Heart left ventricle (tissue), 16 donors: ENCODE results near the gene EVX1. TPM values are rescaled to one million over a fixed set of nuclear protein-coding genes. Genes with fewer than 3 reads are reported as not detected.

Experiments
- ATAC-seq, 4 donors: fragments of 200-7000 bp; cut with Tn5 transposase; one replicate each; pipeline ENCODE4 v1.9.1; 2020 to 2022; ENCODE audit warnings: moderate library complexity in 4 of 4, mild to moderate bottlenecking in 3 of 4, moderate number of reproducible peaks in 1 of 4
- DNase-seq, 5 donors: peaks; one replicate each; pipeline ENCODE4 v3.0.0-alpha.2; 2020
- H3K27ac ChIP-seq, 12 donors: fragments of 200-600 bp; sonication (generic) in 4 of 12; one replicate each; pipeline versions ENCODE4 v1.5.0 to v1.8.0; 2016 to 2022; ENCODE audit warnings: mild to moderate bottlenecking in 2 of 12
- H3K27me3 ChIP-seq, 9 donors: fragments of 200-600 bp; sonication (generic) in 2 of 9; one replicate each; pipeline versions ENCODE4 v1.5.1 to v1.8.0; 2016 to 2022; ENCODE audit warnings: mild to moderate bottlenecking in 3 of 9
- H3K36me3 ChIP-seq, 9 donors: fragments of 200-600 bp; sonication (generic) in 2 of 9; one replicate each; pipeline versions ENCODE4 v1.5.0 to v1.8.0; 2018 to 2022; ENCODE audit warnings: mild to moderate bottlenecking in 2 of 9
- H3K4me1 ChIP-seq, 12 donors: fragments of 200-600 bp; sonication (generic) in 4 of 12; one replicate each; pipeline versions ENCODE4 v1.5.0 to v1.8.0; 2016 to 2022; ENCODE audit warnings: mild to moderate bottlenecking in 3 of 12
- H3K4me3 ChIP-seq, 12 donors: fragments of 200-600 bp; sonication (generic) in 4 of 12; one replicate each; pipeline versions ENCODE4 v1.5.0 to v1.8.0; 2017 to 2022; ENCODE audit warnings: mild to moderate bottlenecking in 9 of 12, moderate library complexity in 4 of 12
- H3K9me3 ChIP-seq, 12 donors: fragments of 200-600 bp; sonication (generic) in 4 of 12; one replicate each; pipeline versions ENCODE4 v1.5.0 to v1.8.0; 2016 to 2022; ENCODE audit warnings: mild to moderate bottlenecking in 1 of 12
- CTCF ChIP-seq, 12 donors: fragments of 200-600 bp; sonication (generic) in 4 of 12; IDR thresholded peaks; one replicate each; pipeline versions ENCODE4 v1.5.0 to v1.8.0; 2018 to 2022; ENCODE audit warnings: antibody characterized with exemption in 12 of 12, mild to moderate bottlenecking in 5 of 12
- POLR2A ChIP-seq, 2 donors: fragments of 450-650 bp; IDR thresholded peaks; one replicate each; pipeline ENCODE4 v1.6.1; 2017; ENCODE audit warnings: antibody characterized with exemption in 2 of 2, mild to moderate bottlenecking in 2 of 2, moderate library complexity in 2 of 2
- WGBS, 4 donors: extraction: QIAGEN DNeasy Blood & Tissue Kit in 2 of 4; methylation state at CpG; one replicate each; pipeline versions ENCODE4 v1.1.5 to v1.1.7; 2013 to 2018; 5-methylcytosine and 5-hydroxymethylcytosine counted together
- intact Hi-C, 10 donors: fragments of 100-400 bp; cut with DNase I; formaldehyde crosslinking; loops; one replicate each; pipeline versions ENCODE4 v1.11.1 to v1.14.2; 2022
- polyA plus RNA-seq, 2 donors: library from polyadenylated mRNA; stranded (reverse); fragments of 200-250 nt; gene quantifications; one replicate each; pipeline ENCODE4 v1.2.3, GENCODE V29; 2013
- total RNA-seq, 9 donors: library from RNA; depleted of rRNA in 2 of 9; stranded (reverse); fragments of >200 nt in 2 of 9; fragmentation: NEBNext Ultra II Directional in 3 of 9; extraction: Animal tissue kit (Norgen Biotek cat#: 25700) in 3 of 9; gene quantifications; one replicate each; pipeline versions ENCODE4 v1.1.0 to v1.2.4, GENCODE V29; 2016 to 2023
- donor health status: ischemic (EF 13 %, LVEDD 7.1; RV severe dilation, severe dysfunction).
- donor health status: healthy with polysubstance abuse.
- donor health status: DM: no; HTN: yes; CAD: no.
- donor health status: DM: no; HTN: no; CAD: no.
- donor health status: ischemic (EF 25% LVEDD 6.9; RV normal size, moderate dysfunction).
- donor health status: ischemic (EF 25% LVEDD 5.7; RV mildly dilated, moderate dysfunction).
- donor health status: healthy.
- donor health status: DM: yes; HTN: yes; CAD: no.
- donor health status: ischemic (EF 35%, LVEDD 5.7; RV mildly dilated, moderate dysfunction).
- donor health status: nonischemic (EF 11% LVEDD 7.7; RV severe dilation, severe dysfunction).
- donor health status: DM: yes; HTN: yes; CAD: no.
- donor health status: PGD.
- donor health status: ischemic (EF 29% LVEDD 5.4; RV normal size, mild dysfunction).
- donor health status: nonischemic (EF 23%, LVEDD 6.1; RV moderate dilation, normal function).

The EVX1 gene
- total and polyA plus RNA-seq, 11 donors, result not detected

GRCh38 chr7:27251136-27251651, 8.6 kb downstream of the EVX1 start:
- 4 to 8% (median 7%) methylated on average over 20 to 29 of the region's 29 CpGs for WGBS, 4 donors

GRCh38 chr7:27251652-27252590, 9.3 kb downstream of the EVX1 start:
- ATAC-seq (no peak), DNase-seq (no peak)
- Histone ChIP-seq H3K4me1 (peaks cover 0 to 14% (median 6%) of the 10 kb centered on the region in 12 donors), H3K4me3 (peak overlapping the region in 5 of 12 donors; percentile 2 to 31 (median 18)), H3K36me3 (no peaks in the 10 kb centered on the region), H3K9me3 (no peaks in the 10 kb centered on the region), H3K27ac (no peak overlapping the region), H3K27me3 (peaks cover 55 to 89% (median 74%) of the 10 kb centered on the region in 9 donors)
- no peak for TF ChIP-seq CTCF (IDR thresholded peaks at IDR 0.05)
- no peak for TF ChIP-seq POLR2A (IDR thresholded peaks at IDR 0.05)
- 6 to 15% (median 7%) methylated on average over 59 to 72 of the region's 72 CpGs for WGBS, 4 donors
- intact Hi-C loops, result no loop called here

More at GRCh38 chr7:27251136-27251651, 8.6 kb downstream of the EVX1 start:
- Histone ChIP-seq H3K4me3 (peak overlapping the region in 5 of 12 donors; percentile 2 to 31 (median 18)), H3K9me3 (no peaks in the 10 kb centered on the region), H3K4me1 (peaks cover 0 to 17% (median 6%) of the 10 kb centered on the region in 12 donors), H3K27me3 (peaks cover 58 to 96% (median 81%) of the 10 kb centered on the region in 9 donors), H3K36me3 (no peaks in the 10 kb centered on the region), H3K27ac (no peak overlapping the region)
- DNase-seq (no peak), ATAC-seq (no peak)
- intact Hi-C loops, result no loop called here
- TF ChIP-seq CTCF (IDR thresholded peaks at IDR 0.05) (no peak), POLR2A (IDR thresholded peaks at IDR 0.05) (no peak)

DNA sequence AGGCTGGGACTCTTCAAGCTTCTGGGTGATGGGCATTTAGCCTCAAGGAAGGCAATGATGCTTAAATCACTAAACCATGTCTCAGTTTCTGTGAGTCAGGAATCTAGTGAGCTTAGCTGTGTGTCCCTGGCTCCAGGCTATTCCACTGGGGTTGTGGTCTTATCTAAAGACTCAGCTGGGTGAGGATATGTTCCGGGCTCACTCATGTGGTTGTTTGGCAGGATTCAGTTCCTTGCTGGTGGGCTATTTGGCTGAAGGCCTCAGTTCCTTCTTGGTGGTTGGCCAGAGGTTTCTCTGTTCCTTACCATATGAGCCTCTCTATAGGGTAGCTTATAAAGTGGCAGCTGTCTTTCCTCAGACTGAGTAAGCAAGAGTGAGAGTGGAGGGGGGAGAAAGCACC, 12.0 kb downstream of the EVX1 start:
- Histone ChIP-seq H3K4me1 (peaks cover 0 to 14% (median 6%) of the 10 kb centered on the region in 12 donors), H3K27me3 (peaks cover 31 to 72% (median 47%) of the 10 kb centered on the region in 9 donors), H3K36me3 (no peaks in the 10 kb centered on the region), H3K27ac (no peak overlapping the region), H3K9me3 (no peaks in the 10 kb centered on the region), H3K4me3 (no peak overlapping the region)
- intact Hi-C loops, result no loop called here
- TF ChIP-seq POLR2A (IDR thresholded peaks at IDR 0.05) (no peak), CTCF (IDR thresholded peaks at IDR 0.05) (no peak)
- no peak for DNase-seq
- ATAC-seq, result no peak
- 40 to 86% (median 46%) methylated on average over 1 of the region's 1 CpG for WGBS, 4 donors

- Histone ChIP-seq H3K27me3 (peaks cover 0 to 49% (median 3%) of the 10 kb centered on the region in 9 donors), H3K4me3 (no peak overlapping the region), H3K27ac (no peak overlapping the region), H3K4me1 (no peaks in the 10 kb centered on the region), H3K9me3 (no peaks in the 10 kb centered on the region), H3K36me3 (no peaks in the 10 kb centered on the region)
- no peak for TF ChIP-seq POLR2A (IDR thresholded peaks at IDR 0.05)
- TF ChIP-seq CTCF (IDR thresholded peaks at IDR 0.05), result no peak
- no peak for DNase-seq
- intact Hi-C loops, result no loop called here
- WGBS, 4 donors, result 40 to 49% (median 45%) methylated on average over 5 of the region's 5 CpGs
- ATAC-seq, result no peak
These were observed 17.6 kb downstream of the EVX1 start for GRCh38 chr7:27260211-27260610.
